GM12875 (cell line): ENCODE data around the gene ZCCHC7.

Experiments
- H3K4me3 ChIP-seq: one replicate; pipeline ENCODE4 v1.5.1; 2011; ENCODE audit warnings: low read depth, low read length, control low read depth
- CTCF ChIP-seq: IDR thresholded peaks from 2 replicates; pipeline ENCODE4 v1.5.1; 2011; ENCODE audit warnings: low read depth, mild to moderate bottlenecking, control low read depth, inconsistent platforms, low read length, moderate library complexity, borderline replicate concordance; ENCODE audit not compliant: insufficient read depth

ZCCHC7 gene

DNA sequence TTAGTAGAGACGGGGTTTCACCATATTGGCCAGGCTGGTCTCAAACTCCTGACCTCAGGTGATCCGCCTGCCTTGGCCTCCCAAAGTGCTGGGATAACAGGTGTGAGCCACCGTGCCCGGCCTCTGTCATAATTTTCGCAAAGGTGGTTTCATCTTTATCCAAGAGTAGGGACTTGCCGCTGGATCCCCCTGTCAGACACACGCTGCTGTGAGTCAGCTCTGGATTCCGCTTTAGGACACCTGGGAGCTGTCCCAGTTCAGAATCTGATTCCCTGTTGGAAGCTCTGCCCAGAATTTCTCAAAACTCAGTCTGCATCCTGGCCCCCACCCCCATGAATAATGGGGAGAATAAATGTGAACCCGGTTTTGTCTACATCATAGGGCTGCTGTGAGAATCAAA, 284.2 kb downstream of the ZCCHC7 start:
- no peak for TF ChIP-seq CTCF
- H3K4me3 ChIP-seq = peak overlapping the region; percentile 19

GRCh38 chr9:37405350-37405749, 285.0 kb downstream of the ZCCHC7 start:
- TF ChIP-seq CTCF = no peak
- peak overlapping the region; percentile 43 for H3K4me3 ChIP-seq

DNA sequence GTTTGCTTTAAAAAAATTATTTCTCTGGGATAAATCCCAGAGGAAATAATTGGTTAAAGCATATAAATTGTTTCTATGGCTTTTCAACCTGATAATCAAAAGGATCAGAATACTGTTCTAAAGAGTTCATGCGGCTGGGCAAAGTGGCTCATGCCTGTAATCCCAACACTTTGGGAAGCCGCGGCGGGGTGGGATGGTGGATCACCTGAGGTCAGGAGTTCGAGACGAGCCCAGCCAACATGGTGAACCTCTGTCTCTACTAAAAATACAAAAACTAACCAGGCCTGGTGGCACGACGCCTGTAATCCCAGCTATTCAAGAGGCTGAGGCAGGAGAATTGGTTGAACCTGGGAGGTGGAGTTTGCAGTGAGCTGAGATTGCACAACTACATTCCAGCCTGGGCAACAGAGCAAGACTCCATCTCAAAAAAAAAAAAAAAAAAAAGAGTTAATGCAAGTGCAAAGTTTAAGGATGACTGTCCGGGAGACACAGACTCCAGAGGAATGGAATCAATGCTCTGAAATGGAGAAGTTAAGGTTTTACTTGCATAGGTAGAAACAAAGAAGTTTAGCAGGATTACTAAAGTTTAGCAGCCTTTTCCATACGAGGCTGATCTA, 285.5 kb downstream of the ZCCHC7 start:
- no peak for TF ChIP-seq CTCF
- peak overlapping the region; percentile 67 for H3K4me3 ChIP-seq

DNA sequence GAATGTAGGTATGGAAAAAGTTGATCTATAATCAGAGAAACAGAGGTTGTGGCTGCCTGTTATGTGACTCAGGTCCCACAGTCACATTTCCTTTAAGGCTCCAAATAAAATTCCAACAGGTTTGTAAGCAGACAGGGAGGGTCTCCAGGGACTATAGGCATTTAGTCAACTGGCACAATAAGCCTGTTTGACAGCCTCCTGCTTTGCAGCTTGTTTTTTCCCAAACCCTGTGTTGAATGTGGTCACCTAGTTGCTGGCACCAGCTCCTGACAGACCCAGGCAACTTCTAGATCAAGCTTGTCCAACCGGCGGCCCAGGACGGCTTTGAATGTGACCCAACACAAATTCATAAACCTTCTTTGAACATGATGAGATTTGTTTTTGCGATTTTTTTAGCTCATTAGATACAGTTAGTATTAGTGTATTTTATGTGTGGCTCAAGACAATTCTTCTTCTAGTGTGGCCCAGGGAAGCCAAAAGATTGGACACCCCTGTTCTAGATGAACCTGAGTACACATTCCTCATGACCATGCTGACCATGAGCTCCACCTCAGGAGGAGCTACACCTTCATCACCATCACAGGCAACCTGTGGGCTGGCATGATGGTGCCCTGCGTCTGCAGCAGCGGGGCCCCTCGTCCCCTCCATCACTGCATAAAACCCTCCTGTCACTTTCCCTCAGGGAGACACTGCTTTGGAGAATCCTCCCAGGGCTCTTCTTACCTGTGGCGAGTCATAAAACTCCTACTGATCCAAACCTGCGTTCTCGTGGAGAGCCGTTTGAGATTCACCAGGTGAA, 286.4 kb downstream of the ZCCHC7 start:
- H3K4me3 ChIP-seq = peak overlapping the region; percentile 67
- TF ChIP-seq CTCF = no peak

DNA sequence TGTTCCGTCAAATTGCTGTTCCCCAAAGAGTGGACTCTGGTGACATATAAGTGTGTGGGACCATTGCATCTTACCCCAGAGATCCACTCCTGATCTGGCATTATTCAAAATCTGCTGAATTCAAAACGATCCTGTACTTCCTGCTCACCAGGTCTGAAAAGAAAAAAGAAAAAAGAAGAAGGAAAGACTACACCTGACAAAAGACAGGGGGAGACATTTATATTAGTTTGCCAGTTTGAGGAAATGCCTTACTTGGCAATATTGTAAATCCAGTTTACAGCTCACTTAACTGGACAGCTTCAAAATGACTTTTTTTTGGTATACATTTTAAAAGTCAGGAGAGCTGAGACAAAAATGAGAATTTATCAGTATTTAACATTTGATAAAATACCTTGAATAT, 287.1 kb downstream of the ZCCHC7 start:
- TF ChIP-seq CTCF = no peak
- peak overlapping the region; percentile 67 for H3K4me3 ChIP-seq
